ENCODE measurements around the gene SMOC2.

SMOC2 gene

GRCh38 chr6:168625602-168626001 lies 184.6 kb downstream of the SMOC2 start:
- no peak for DNase-seq (ENCODE audit: low read depth in 3 of 3)

- DNase-seq (ENCODE audit: low read depth in 3 of 3), result no peak
Observed at GRCh38 chr6:168626046-168626602, 185.1 kb downstream of the SMOC2 start.

- no peak for DNase-seq (ENCODE audit: low read depth in 3 of 3)
Observed at GRCh38 chr6:168627506-168628175, 186.7 kb downstream of the SMOC2 start.

GRCh38 chr6:168628176-168628553 lies 187.2 kb downstream of the SMOC2 start:
- DNase-seq (ENCODE audit: low read depth in 3 of 3), result no peak

- no peak for DNase-seq (ENCODE audit: low read depth in 3 of 3)
Observed at GRCh38 chr6:168628732-168629245, 187.8 kb downstream of the SMOC2 start.

GRCh38 chr6:168631564-168631963 lies 190.6 kb downstream of the SMOC2 start:
- no peak for DNase-seq (ENCODE audit: low read depth in 3 of 3)

GRCh38 chr6:168632694-168633093 lies 191.7 kb downstream of the SMOC2 start:
- no peak for DNase-seq (ENCODE audit: low read depth in 3 of 3)

- no peak for DNase-seq (ENCODE audit: low read depth in 3 of 3)
Observed at GRCh38 chr6:168634541-168635328, 193.8 kb downstream of the SMOC2 start.

- no peak for DNase-seq (ENCODE audit: low read depth in 3 of 3)
Observed at GRCh38 chr6:168636147-168637004, 195.4 kb downstream of the SMOC2 start.

GRCh38 chr6:168637834-168638233 lies 196.8 kb downstream of the SMOC2 start:
- no peak for DNase-seq (ENCODE audit: low read depth in 3 of 3)

GRCh38 chr6:168638468-168639271 lies 197.7 kb downstream of the SMOC2 start:
- no peak for DNase-seq (ENCODE audit: low read depth in 3 of 3)

- DNase-seq (ENCODE audit: low read depth in 3 of 3), result no peak
Observed at GRCh38 chr6:168640181-168640580, 199.2 kb downstream of the SMOC2 start.

GRCh38 chr6:168640768-168641167 lies 199.8 kb downstream of the SMOC2 start:
- DNase-seq (ENCODE audit: low read depth in 3 of 3), result no peak

- DNase-seq (ENCODE audit: low read depth in 3 of 3), result no peak
Observed at GRCh38 chr6:168641446-168641845, 200.5 kb downstream of the SMOC2 start.

GRCh38 chr6:168643401-168643800 lies 202.4 kb downstream of the SMOC2 start:
- DNase-seq (ENCODE audit: low read depth in 3 of 3), result no peak

- no peak for DNase-seq (ENCODE audit: low read depth in 3 of 3)
Observed at GRCh38 chr6:168645326-168645725, 204.3 kb downstream of the SMOC2 start.

- no peak for DNase-seq (ENCODE audit: low read depth in 3 of 3)
Observed at GRCh38 chr6:168647271-168647670, 206.3 kb downstream of the SMOC2 start.

- no peak for DNase-seq (ENCODE audit: low read depth in 3 of 3)
Observed at GRCh38 chr6:168648240-168649125, 207.5 kb downstream of the SMOC2 start.

- no peak for DNase-seq (ENCODE audit: low read depth in 3 of 3)
Observed at GRCh38 chr6:168649209-168649608, 208.2 kb downstream of the SMOC2 start.

- no peak for DNase-seq (ENCODE audit: low read depth in 3 of 3)
Observed at GRCh38 chr6:168650671-168651111, 209.7 kb downstream of the SMOC2 start.
